Neural cell (in vitro differentiated cells): Measurements from ENCODE around the gene VEZF1. TPM values are rescaled to one million over a fixed set of nuclear protein-coding genes. Genes with fewer than 3 reads are reported as not detected.

Experiments used
- H2AFZ ChIP-seq: fragments of 200-600, 300-800 bp; sonication (generic), shearing (Covaris generic); 2 replicates; pipeline ENCODE4 v1.6.0; 2014; ENCODE audit warnings: low read depth, mild to moderate bottlenecking, antibody characterized with exemption, low read length, moderate library complexity
- H3F3A ChIP-seq: fragments of 200-600 bp; shearing (Covaris generic); 2 replicates; pipeline ENCODE4 v1.6.1; 2016; ENCODE audit warnings: mild to moderate bottlenecking, moderate library complexity, mixed read lengths, antibody characterized with exemption, low read length; ENCODE audit not compliant: insufficient read depth, poor library complexity, severe bottlenecking
- H3K27ac ChIP-seq: fragments of 200-600, 300-800 bp; sonication (generic), shearing (Covaris generic); 2 replicates; pipeline ENCODE4 v1.5.1; 2014; ENCODE audit warnings: mild to moderate bottlenecking, low read length, moderate library complexity
- H3K27me3 ChIP-seq: fragments of 300-800, 200-600 bp; sonication (generic), shearing (Covaris generic); 2 replicates; pipeline ENCODE4 v1.6.0; 2014; ENCODE audit warnings: mild to moderate bottlenecking, low read depth, low read length, moderate library complexity; ENCODE audit not compliant: insufficient read depth
- H3K36me3 ChIP-seq: fragments of 300-800, 200-600 bp; sonication (generic), shearing (Covaris generic); 2 replicates; pipeline ENCODE4 v1.5.1; 2014; ENCODE audit warnings: mild to moderate bottlenecking, antibody characterized with exemption, low read length, moderate library complexity; ENCODE audit not compliant: insufficient read depth
- H3K4me2 ChIP-seq: fragments of 300-800, 200-600 bp; sonication (generic), shearing (Covaris generic); 2 replicates; pipeline ENCODE4 v1.6.0; 2014; ENCODE audit warnings: mild to moderate bottlenecking, low read length
- H3K4me3 ChIP-seq: fragments of 300-800, 200-600 bp; sonication (generic), shearing (Covaris generic); 2 replicates; pipeline ENCODE4 v1.5.1; 2014; ENCODE audit warnings: mild to moderate bottlenecking, low read length, moderate library complexity
- H3K79me2 ChIP-seq: fragments of 200-600 bp; shearing (Covaris generic); replicated peaks from 2 replicates; pipeline ENCODE4 v1.6.0; 2014; ENCODE audit warnings: mild to moderate bottlenecking, low read length, moderate library complexity; ENCODE audit not compliant: insufficient read depth
- H3K9ac ChIP-seq: fragments of 300-800, 200-600 bp; sonication (generic), shearing (Covaris generic); 2 replicates; pipeline ENCODE4 v1.6.1; 2016; ENCODE audit warnings: mild to moderate bottlenecking, low read length, mixed read lengths
- H3K9me2 ChIP-seq: fragments of 200-600 bp; shearing (Covaris generic); 2 replicates; pipeline ENCODE4 v1.6.1; 2016; ENCODE audit warnings: mild to moderate bottlenecking, low read length, mixed read lengths; ENCODE audit not compliant: insufficient read depth
- H3K9me3 ChIP-seq: fragments of 200-600, 300-800 bp; sonication (generic), shearing (Covaris generic); 2 replicates; pipeline ENCODE4 v1.6.1; 2016; ENCODE audit warnings: mild to moderate bottlenecking, mixed run types, low read length, moderate library complexity, mixed read lengths
- H4K20me1 ChIP-seq: fragments of 200-600 bp; shearing (Covaris generic); 2 replicates; pipeline ENCODE4 v1.6.1; 2016; ENCODE audit warnings: mild to moderate bottlenecking, mixed run types; ENCODE audit not compliant: insufficient read depth
- CTCF ChIP-seq: fragments of 450-650 bp; IDR thresholded peaks from 2 replicates; pipeline ENCODE4 v1.5.1; 2014; ENCODE audit warnings: antibody characterized with exemption, mild to moderate bottlenecking, moderate library complexity; ENCODE audit not compliant: poor library complexity, severe bottlenecking
- EP300 ChIP-seq: fragments of 450-650 bp; conservative IDR thresholded peaks from 2 replicates; pipeline ENCODE4 v1.6.1; 2014; ENCODE audit warnings: antibody characterized with exemption, mild to moderate bottlenecking, moderate library complexity; ENCODE audit not compliant: poor library complexity, severe bottlenecking
- EZH2 ChIP-seq: fragments of 200-600, 300-800 bp; shearing (Covaris generic), sonication (generic); IDR thresholded peaks from 2 replicates; pipeline ENCODE4 v1.6.1; 2014; ENCODE audit warnings: antibody characterized with exemption, low read length, borderline replicate concordance, mild to moderate bottlenecking; ENCODE audit not compliant: insufficient read depth, poor library complexity, severe bottlenecking
- MXI1 ChIP-seq: fragments of 450-650 bp; conservative IDR thresholded peaks from 2 replicates; pipeline ENCODE4 v1.6.1; 2014; ENCODE audit warnings: antibody characterized with exemption, mild to moderate bottlenecking; ENCODE audit not compliant: poor library complexity, severe bottlenecking
- POLR2AphosphoS5 ChIP-seq: IDR thresholded peaks from 2 replicates; pipeline ENCODE4 v1.6.1; 2012
- RAD21 ChIP-seq: fragments of 450-650 bp; conservative IDR thresholded peaks from 2 replicates; pipeline ENCODE4 v1.6.1; 2014; ENCODE audit warnings: antibody characterized with exemption, mild to moderate bottlenecking, moderate library complexity
- REST ChIP-seq: IDR thresholded peaks from 2 replicates; pipeline ENCODE4 v1.6.1; 2012; ENCODE audit warnings: borderline replicate concordance
- SMC3 ChIP-seq: fragments of 450-650 bp; conservative IDR thresholded peaks from 2 replicates; pipeline ENCODE4 v1.6.1; 2014; ENCODE audit warnings: antibody characterized with exemption, mild to moderate bottlenecking, moderate library complexity; ENCODE audit not compliant: poor library complexity
- TAF1 ChIP-seq: IDR thresholded peaks from 2 replicates; pipeline ENCODE4 v1.6.1; 2012; ENCODE audit warnings: low read depth
- polyA plus RNA-seq: library from polyadenylated mRNA; depleted of rRNA; stranded (reverse); fragments of >200 nt; gene quantifications from 2 replicates; pipeline ENCODE4 v1.2.3, GENCODE V29; 2014

The VEZF1 gene
- polyA plus RNA-seq, 1 donor from 2014 or later, result 64.6 TPM

GRCh38 chr17:58006924-58007780, 19.1 kb upstream of the VEZF1 start, which contains the start of gene SRSF1:
SRSF1 (minus strand) TSS chr17:58007246; CDS start chr17:58007137, 109 bp downstream.
- Histone ChIP-seq H3K9me3 (no peaks in the 10 kb centered on the region), H4K20me1 (peaks cover 6% of the 10 kb centered on the region), H3K9ac (peak within 1 kb of the TSS; percentile 100), H2AFZ (peak within 1 kb of the TSS; percentile 75), H3K4me3 (peak within 1 kb of the TSS; percentile 93), H3K4me2 (peak within 1 kb of the TSS; percentile 88), H3K36me3 (peaks cover 6% of the 10 kb centered on the region), H3F3A (peaks cover 8% of the 10 kb centered on the region), H3K79me2 (peaks cover 46% of the 10 kb centered on the region), H3K27me3 (no peaks in the 10 kb centered on the region), H3K27ac (peak within 1 kb of the TSS; percentile 99), H3K9me2 (no peaks in the 10 kb centered on the region)
- TF ChIP-seq CTCF (no peak), MXI1 (peak; percentile 84), TAF1 (peak; percentile 93), REST (peak; percentile 91), EZH2 (no peak), SMC3 (peak; percentile 37), POLR2AphosphoS5 (peak; percentile 99), RAD21 (peak; percentile 18), EP300 (peak; percentile 60)

GRCh38 chr17:58006560-58006923, 18.5 kb upstream of the VEZF1 start:
- Histone ChIP-seq H3K9ac (peak overlapping the region; percentile 100), H3K79me2 (peaks cover 52% of the 10 kb centered on the region)

More at GRCh38 chr17:58006560-58006923, 18.5 kb upstream of the VEZF1 start:
- Histone ChIP-seq H4K20me1 (peaks cover 6% of the 10 kb centered on the region), H3K4me2 (peak overlapping the region; percentile 88), H3K36me3 (peaks cover 6% of the 10 kb centered on the region), H3K4me3 (peak overlapping the region; percentile 93), H2AFZ (peak overlapping the region; percentile 53), H3K9me2 (no peaks in the 10 kb centered on the region), H3K27me3 (no peaks in the 10 kb centered on the region), H3F3A (peaks cover 8% of the 10 kb centered on the region), H3K9me3 (no peaks in the 10 kb centered on the region), H3K27ac (peak overlapping the region; percentile 99)
- no peak for TF ChIP-seq POLR2AphosphoS5
- TF ChIP-seq REST, result no peak
- TF ChIP-seq EP300, result no peak
- TF ChIP-seq MXI1, result peak; percentile 96
- TF ChIP-seq RAD21, result no peak
- TF ChIP-seq SMC3, result peak; percentile 55
- TF ChIP-seq TAF1, result no peak
- TF ChIP-seq CTCF, result no peak
- no peak for TF ChIP-seq EZH2
